Thyroid gland (tissue), 4 donors: ENCODE data around the gene PHPT1. TPM values are rescaled to one million over a fixed set of nuclear protein-coding genes. Genes with fewer than 3 reads are reported as not detected.
A peak's percentile ranks its signal among the peaks of the same experiment; 100 is the strongest.

ENCODE experiments used
- DNase-seq, 2 donors: peaks; one replicate each; pipeline ENCODE4 v3.0.0-alpha.2; 2019
- H3K27ac ChIP-seq, 3 donors: fragments of 200-600 bp; sonication (generic); 1 replicate in 2 of 3; 2 replicates in 1 of 3; pipeline ENCODE4 v1.5.1; 2016 to 2019; ENCODE audit warnings: mild to moderate bottlenecking in 1 of 3, moderate library complexity in 1 of 3
- H3K27me3 ChIP-seq: fragments of 200-600 bp; sonication (generic); one replicate; pipeline ENCODE4 v1.5.1; 2019
- H3K36me3 ChIP-seq, 2 donors: fragments of 200-600 bp; sonication (generic); one replicate each; pipeline ENCODE4 v1.5.1; 2016 to 2019
- H3K4me1 ChIP-seq, 2 donors: fragments of 200-600 bp; sonication (generic); one replicate each; pipeline ENCODE4 v1.5.1; 2017 to 2019
- H3K4me3 ChIP-seq, 3 donors: fragments of 200-600 bp; sonication (generic); replicated peaks in 1 of 3; 1 replicate in 2 of 3; 2 replicates in 1 of 3; pipeline ENCODE4 v1.5.1; 2016; ENCODE audit warnings: mild to moderate bottlenecking in 1 of 3
- H3K9me3 ChIP-seq: fragments of 200-600 bp; sonication (generic); one replicate; pipeline ENCODE4 v1.5.1; 2017
- CTCF ChIP-seq, 6 experiments: fragments of 200-600 bp in 3 of 6; fragments of 450-650 bp in 3 of 6; sonication (generic) in 3 of 6; IDR thresholded peaks; one replicate each; pipeline ENCODE4 v1.5.1; 2016 to 2019; ENCODE audit warnings: antibody characterized with exemption in 6 of 6, mild to moderate bottlenecking in 2 of 6, inconsistent platforms in 1 of 6, moderate library complexity in 1 of 6
- POLR2A ChIP-seq, 2 donors: fragments of 450-650 bp; IDR thresholded peaks; one replicate each; pipeline ENCODE4 v1.6.1; 2017; ENCODE audit warnings: antibody characterized with exemption in 2 of 2, mild to moderate bottlenecking in 2 of 2, moderate library complexity in 1 of 2
- WGBS, 2 donors: methylation state at CpG; one replicate each; pipeline ENCODE4 v1.1.5; 2017; 5-methylcytosine and 5-hydroxymethylcytosine counted together
- intact Hi-C: fragments of 100-400 bp; cut with DNase I; formaldehyde crosslinking; loops from one replicate; pipeline ENCODE4 v1.15.1; 2023
- total RNA-seq, 4 donors: library from RNA; depleted of rRNA; stranded (reverse); fragments of >200 nt; gene quantifications; one replicate each; pipeline ENCODE4 v1.2.3, GENCODE V29; 2016

PHPT1 gene
- total RNA-seq, 4 donors from 2014 or later, result 79.4 to 174 (median 115) TPM

- Histone ChIP-seq H3K4me1 (peaks cover 13 to 31% of the 10 kb centered on the region in 2 donors), H3K27me3 (no peaks in the 10 kb centered on the region), H3K4me3 (no peak overlapping the region), H3K27ac (no peak overlapping the region), H3K36me3 (no peaks in the 10 kb centered on the region), H3K9me3 (no peaks in the 10 kb centered on the region)
- intact Hi-C loops, result loop anchor here (5.0 kb wide), 1 partner anchor 54 kb away; the partner anchor contains the start of gene FBXW5
- no peak for TF ChIP-seq CTCF (IDR thresholded peaks at IDR 0.05)
- no peak for TF ChIP-seq POLR2A (IDR thresholded peaks at IDR 0.05)
- WGBS, 2 donors, result 89 to 93% methylated on average over 8 of the region's 8 CpGs
- no peak for DNase-seq
Observed at GRCh38 chr9:136888454-136888853, 39.2 kb downstream of the PHPT1 start.

GRCh38 chr9:136889858-136890257 lies 40.6 kb downstream of the PHPT1 start:
- intact Hi-C loops, result loop anchor here (5.0 kb wide), 1 partner anchor 52 kb away; the partner anchor contains the start of gene FBXW5
- WGBS, 2 donors, result 95 to 97% methylated on average over 42 of the region's 42 CpGs

GRCh38 chr9:136890661-136891060 lies 41.5 kb downstream of the PHPT1 start:
- Histone ChIP-seq H3K27ac (no peak overlapping the region), H3K4me1 (peaks cover 11 to 43% of the 10 kb centered on the region in 2 donors), H3K4me3 (no peak overlapping the region), H3K9me3 (no peaks in the 10 kb centered on the region), H3K36me3 (no peaks in the 10 kb centered on the region), H3K27me3 (no peaks in the 10 kb centered on the region)
- TF ChIP-seq CTCF (IDR thresholded peaks at IDR 0.05) (no peak), POLR2A (IDR thresholded peaks at IDR 0.05) (no peak)
- intact Hi-C loops, result no loop called here
- 84 to 90% methylated on average over 13 of the region's 13 CpGs for WGBS, 2 donors
- no peak for DNase-seq

More at GRCh38 chr9:136889858-136890257, 40.6 kb downstream of the PHPT1 start:
- no peaks in the 10 kb centered on the region for H3K9me3 ChIP-seq
- TF ChIP-seq POLR2A (IDR thresholded peaks at IDR 0.05) (no peak), CTCF (IDR thresholded peaks at IDR 0.05) (no peak)
- H3K4me1 ChIP-seq, result peaks cover 13 to 43% of the 10 kb centered on the region in 2 donors
- no peak overlapping the region for H3K27ac ChIP-seq
- no peak overlapping the region for H3K4me3 ChIP-seq
- no peak for DNase-seq
- H3K27me3 ChIP-seq, result no peaks in the 10 kb centered on the region
- no peaks in the 10 kb centered on the region for H3K36me3 ChIP-seq

- intact Hi-C loops, result no loop called here
- no peak for TF ChIP-seq CTCF (IDR thresholded peaks at IDR 0.05)
- TF ChIP-seq POLR2A (IDR thresholded peaks at IDR 0.05), result no peak
- Histone ChIP-seq H3K4me3 (no peak overlapping the region), H3K27me3 (no peaks in the 10 kb centered on the region), H3K36me3 (peaks cover 0 to 5% of the 10 kb centered on the region in 2 donors), H3K4me1 (peaks cover 20 to 52% of the 10 kb centered on the region in 2 donors), H3K9me3 (no peaks in the 10 kb centered on the region), H3K27ac (no peak overlapping the region)
- WGBS, 2 donors, result 84 to 89% methylated on average over 5 to 11 of the region's 11 CpGs
- no peak for DNase-seq
Observed at GRCh38 chr9:136896027-136896426, 46.8 kb downstream of the PHPT1 start.

- Histone ChIP-seq H3K27ac (peak overlapping the region in 1 of 3 donors; percentile 97), H3K27me3 (no peaks in the 10 kb centered on the region), H3K4me1 (peaks cover 35 to 63% of the 10 kb centered on the region in 2 donors), H3K4me3 (no peak overlapping the region), H3K9me3 (no peaks in the 10 kb centered on the region), H3K36me3 (peaks cover 0 to 5% of the 10 kb centered on the region in 2 donors)
- intact Hi-C loops, result no loop called here
- TF ChIP-seq CTCF (IDR thresholded peaks at IDR 0.05), result no peak
- no peak for TF ChIP-seq POLR2A (IDR thresholded peaks at IDR 0.05)
- no peak for DNase-seq
- 94 to 95% methylated on average over 16 to 20 of the region's 21 CpGs for WGBS, 2 donors
Observed at GRCh38 chr9:136898483-136899100, 49.4 kb downstream of the PHPT1 start.
